IPS-15b (cell line): Measurements from ENCODE around the gene ZNRF3.

Experiments used
- H3K27me3 ChIP-seq: one replicate; pipeline ENCODE4 v1.6.1; 2013; ENCODE audit warnings: low read length; ENCODE audit not compliant: control insufficient read depth, insufficient read depth
- H3K36me3 ChIP-seq: one replicate; pipeline ENCODE4 v1.6.1; 2013; ENCODE audit warnings: low read length; ENCODE audit not compliant: control insufficient read depth, insufficient read depth
- H3K4me1 ChIP-seq: one replicate; pipeline ENCODE4 v1.6.1; 2013; ENCODE audit warnings: mild to moderate bottlenecking, low read length; ENCODE audit not compliant: control insufficient read depth, insufficient read depth
- H3K4me3 ChIP-seq: one replicate; pipeline ENCODE4 v1.5.1; 2013; ENCODE audit warnings: low read depth, low read length
- H3K9ac ChIP-seq: one replicate; pipeline ENCODE4 v1.6.1; 2013; ENCODE audit warnings: low read depth, mild to moderate bottlenecking, low read length
- H3K9me3 ChIP-seq: one replicate; pipeline ENCODE4 v1.6.1; 2013; ENCODE audit warnings: mild to moderate bottlenecking, low read length; ENCODE audit not compliant: control insufficient read depth, insufficient read depth

Gene ZNRF3

GRCh38 chr22:28923826-28924732, 40.7 kb downstream of the ZNRF3 start:
- Histone ChIP-seq H3K27me3 (no peaks in the 10 kb centered on the region), H3K36me3 (no peaks in the 10 kb centered on the region), H3K4me3 (no peak overlapping the region), H3K9me3 (no peaks in the 10 kb centered on the region), H3K9ac (no peak overlapping the region), H3K4me1 (peaks cover 7% of the 10 kb centered on the region)

- H3K27me3 ChIP-seq: no peaks in the 10 kb centered on the region
- no peaks in the 10 kb centered on the region for H3K36me3 ChIP-seq
- peaks cover 12% of the 10 kb centered on the region for H3K4me1 ChIP-seq
- H3K9ac ChIP-seq: no peak overlapping the region
- no peak overlapping the region for H3K4me3 ChIP-seq
- no peaks in the 10 kb centered on the region for H3K9me3 ChIP-seq
These were observed 42.5 kb downstream of the ZNRF3 start for GRCh38 chr22:28925916-28926315.

GRCh38 chr22:28927630-28928029, 44.3 kb downstream of the ZNRF3 start:
- Histone ChIP-seq H3K36me3 (no peaks in the 10 kb centered on the region), H3K27me3 (no peaks in the 10 kb centered on the region), H3K4me1 (peaks cover 11% of the 10 kb centered on the region), H3K4me3 (no peak overlapping the region), H3K9me3 (no peaks in the 10 kb centered on the region), H3K9ac (no peak overlapping the region)

GRCh38 chr22:28929197-28929596, 45.8 kb downstream of the ZNRF3 start:
- H3K4me1 ChIP-seq: peaks cover 13% of the 10 kb centered on the region
- no peaks in the 10 kb centered on the region for H3K36me3 ChIP-seq
- no peak overlapping the region for H3K4me3 ChIP-seq
- H3K27me3 ChIP-seq: no peaks in the 10 kb centered on the region
- no peaks in the 10 kb centered on the region for H3K9me3 ChIP-seq
- H3K9ac ChIP-seq: no peak overlapping the region

GRCh38 chr22:28930357-28931007, 47.1 kb downstream of the ZNRF3 start:
- no peaks in the 10 kb centered on the region for H3K27me3 ChIP-seq
- no peaks in the 10 kb centered on the region for H3K9me3 ChIP-seq
- H3K4me3 ChIP-seq: no peak overlapping the region
- peaks cover 12% of the 10 kb centered on the region for H3K4me1 ChIP-seq
- H3K9ac ChIP-seq: no peak overlapping the region
- H3K36me3 ChIP-seq: no peaks in the 10 kb centered on the region

GRCh38 chr22:28931844-28932567, 48.6 kb downstream of the ZNRF3 start:
- no peaks in the 10 kb centered on the region for H3K9me3 ChIP-seq
- H3K27me3 ChIP-seq: no peaks in the 10 kb centered on the region
- no peak overlapping the region for H3K4me3 ChIP-seq
- H3K36me3 ChIP-seq: no peaks in the 10 kb centered on the region
- no peak overlapping the region for H3K9ac ChIP-seq
- peaks cover 10% of the 10 kb centered on the region for H3K4me1 ChIP-seq

- no peaks in the 10 kb centered on the region for H3K27me3 ChIP-seq
- no peaks in the 10 kb centered on the region for H3K9me3 ChIP-seq
- H3K36me3 ChIP-seq: no peaks in the 10 kb centered on the region
- no peak overlapping the region for H3K9ac ChIP-seq
- peaks cover 10% of the 10 kb centered on the region for H3K4me1 ChIP-seq
- H3K4me3 ChIP-seq: no peak overlapping the region
These were observed 49.9 kb downstream of the ZNRF3 start for GRCh38 chr22:28933321-28933720.

- Histone ChIP-seq H3K9me3 (no peaks in the 10 kb centered on the region), H3K27me3 (no peaks in the 10 kb centered on the region), H3K4me1 (peaks cover 10% of the 10 kb centered on the region)
These were observed 50.7 kb downstream of the ZNRF3 start for GRCh38 chr22:28934026-28934425.

GRCh38 chr22:28935140-28935539, 51.8 kb downstream of the ZNRF3 start:
- H3K27me3 ChIP-seq: no peaks in the 10 kb centered on the region
- H3K4me1 ChIP-seq: peaks cover 20% of the 10 kb centered on the region
- H3K36me3 ChIP-seq: no peaks in the 10 kb centered on the region
- no peak overlapping the region for H3K4me3 ChIP-seq
- no peaks in the 10 kb centered on the region for H3K9me3 ChIP-seq
- H3K9ac ChIP-seq: no peak overlapping the region

More at GRCh38 chr22:28934026-28934425, 50.7 kb downstream of the ZNRF3 start:
- Histone ChIP-seq H3K4me3 (no peak overlapping the region), H3K9ac (no peak overlapping the region), H3K36me3 (no peaks in the 10 kb centered on the region)

GRCh38 chr22:28935713-28936112, 52.3 kb downstream of the ZNRF3 start:
- Histone ChIP-seq H3K4me1 (peaks cover 15% of the 10 kb centered on the region), H3K36me3 (no peaks in the 10 kb centered on the region), H3K27me3 (no peaks in the 10 kb centered on the region), H3K4me3 (no peak overlapping the region), H3K9ac (no peak overlapping the region), H3K9me3 (no peaks in the 10 kb centered on the region)

- no peaks in the 10 kb centered on the region for H3K27me3 ChIP-seq
- H3K36me3 ChIP-seq: no peaks in the 10 kb centered on the region
- H3K9me3 ChIP-seq: no peaks in the 10 kb centered on the region
- H3K4me3 ChIP-seq: no peak overlapping the region
- H3K9ac ChIP-seq: no peak overlapping the region
- peaks cover 13% of the 10 kb centered on the region for H3K4me1 ChIP-seq
These were observed 52.8 kb downstream of the ZNRF3 start for GRCh38 chr22:28936200-28936599.
